Hepatocyte (in vitro differentiated cells): ENCODE data around the gene LDB2.

ENCODE experiments used
- CTCF ChIP-seq: fragments of 200-600 bp; sonication (generic); IDR thresholded peaks from 2 replicates; pipeline ENCODE4 v1.5.1; 2016; ENCODE audit warnings: antibody characterized with exemption, mild to moderate bottlenecking; ENCODE audit not compliant: poor library complexity
- EZH2 ChIP-seq: fragments of 200-600 bp; sonication (generic); IDR thresholded peaks from 2 replicates; pipeline ENCODE4 v1.6.1; 2016; ENCODE audit warnings: antibody characterized with exemption, mild to moderate bottlenecking, borderline replicate concordance
- EZH2phosphoT487 ChIP-seq: fragments of 200-600 bp; sonication (generic); IDR thresholded peaks from one replicate; pipeline ENCODE4 v1.6.1; 2018; ENCODE audit warnings: antibody characterized with exemption, mild to moderate bottlenecking, low read depth, moderate library complexity; ENCODE audit not compliant: unreplicated experiment, severe bottlenecking

DNA sequence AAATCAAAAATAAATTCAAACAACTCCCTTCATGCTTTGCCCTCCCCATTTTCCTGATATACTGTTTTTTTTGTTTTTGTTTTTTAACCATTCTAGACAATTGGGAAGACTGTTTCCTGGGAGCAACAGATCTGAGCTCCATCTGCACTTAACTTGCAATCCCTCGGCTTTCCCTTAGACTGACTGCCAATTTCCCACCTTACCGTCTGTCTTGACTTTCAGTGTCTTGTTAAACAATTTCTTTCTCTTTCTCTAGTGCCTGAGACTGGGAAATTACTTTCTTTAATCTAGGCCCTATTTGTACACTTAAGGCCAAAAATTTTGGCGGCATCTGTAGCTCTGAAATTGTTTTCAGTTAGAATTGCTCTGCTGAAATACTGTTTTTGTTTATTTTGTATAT, 326.3 kb downstream of the LDB2 start:
- TF ChIP-seq CTCF (no peak), EZH2 (no peak), EZH2phosphoT487 (no peak)
